B cell (primary cell): ENCODE data around the gene TBCCD1. TPM values are rescaled to one million over a fixed set of nuclear protein-coding genes. Genes with fewer than 3 reads are reported as not detected.

Experiments
- ATAC-seq: fragments of 200-7000 bp; cut with Tn5 transposase; one replicate; pipeline ENCODE4 v1.10.0; 2021; ENCODE audit warnings: low read depth, mild to moderate bottlenecking, moderate number of reproducible peaks, moderate library complexity
- CTCF ChIA-PET: fragments of 350-600 bp; sonication (Branson Sonifier 250); formaldehyde crosslinking; loops from one replicate; lab custom pipeline; 2021; ENCODE audit warnings: antibody characterized with exemption, inconsistent platforms; lab: Charles Lee
- POLR2A ChIA-PET: fragments of 350-600 bp; sonication (Branson Sonifier 250); formaldehyde crosslinking; loops from one replicate; lab custom pipeline; 2021; ENCODE audit warnings: antibody characterized with exemption; lab: Charles Lee
- DNase-seq: peaks from one replicate; pipeline ENCODE4 v3.0.0; 2013
- H2AFZ ChIP-seq: 2 replicates; pipeline ENCODE4 v1.6.1; 2012; ENCODE audit warnings: mild to moderate bottlenecking, low read depth, low read length; ENCODE audit not compliant: insufficient read depth, poor library complexity, severe bottlenecking
- H3K27ac ChIP-seq, 2 donors: 1 replicate in 1 of 2; 2 replicates in 1 of 2; pipeline ENCODE4 v1.5.1; 2012 to 2013; ENCODE audit warnings: low read length in 2 of 2, mild to moderate bottlenecking in 2 of 2, moderate library complexity in 1 of 2
- H3K27me3 ChIP-seq, 4 experiments: fragments of 200-600 bp in 1 of 4; sonication (generic) in 1 of 4; replicated peaks in 1 of 4; 1 replicate in 2 of 4; 2 replicates in 2 of 4; pipeline versions ENCODE4 v1.6.1 to v1.7.0; 2013 to 2016; ENCODE audit warnings: low read length in 3 of 4, mild to moderate bottlenecking in 2 of 4, mixed read lengths in 1 of 4, moderate library complexity in 1 of 4; ENCODE audit not compliant: insufficient read depth in 4 of 4, control insufficient read depth in 3 of 4; ENCODE audit errors: control extremely low read depth in 1 of 4
- H3K36me3 ChIP-seq, 2 experiments: replicated peaks in 1 of 2; 1 replicate in 1 of 2; 2 replicates in 1 of 2; pipeline versions ENCODE4 v1.6.1 to v1.7.1; 2013; ENCODE audit warnings: low read length in 1 of 2; ENCODE audit not compliant: insufficient read depth in 2 of 2, control insufficient read depth in 1 of 2; ENCODE audit errors: control extremely low read depth in 1 of 2, extremely low read depth in 1 of 2
- H3K4me1 ChIP-seq, 2 donors: fragments of 200-600 bp in 1 of 2; sonication (generic) in 1 of 2; 1 replicate in 1 of 2; 2 replicates in 1 of 2; pipeline versions ENCODE4 v1.5.1 to v1.6.1; 2013 to 2017; ENCODE audit warnings: low read length in 2 of 2; ENCODE audit not compliant: control insufficient read depth in 2 of 2, insufficient read depth in 2 of 2
- H3K4me2 ChIP-seq: replicated peaks from 2 replicates; pipeline ENCODE3; 2012; ENCODE audit warnings: mild to moderate bottlenecking, low read depth, low read length; ENCODE audit not compliant: poor library complexity, severe bottlenecking
- H3K4me3 ChIP-seq, 5 experiments: fragments of 200-600 bp in 1 of 5; sonication (generic) in 1 of 5; 1 replicate in 3 of 5; 2 replicates in 2 of 5; pipeline versions ENCODE4 v1.5.1 to v1.7.0; 2011 to 2016; ENCODE audit warnings: low read length in 4 of 5, mild to moderate bottlenecking in 4 of 5, low read depth in 2 of 5, control low read depth in 1 of 5, moderate library complexity in 1 of 5; ENCODE audit not compliant: insufficient read depth in 1 of 5; ENCODE audit errors: control extremely low read depth in 1 of 5, extremely low read depth in 1 of 5
- H3K79me2 ChIP-seq: fragments of 200-600 bp; sonication (generic); one replicate; pipeline ENCODE4 v1.6.0; 2016; ENCODE audit warnings: low read length; ENCODE audit not compliant: control insufficient read depth, insufficient read depth
- H3K9ac ChIP-seq: fragments of 200-600 bp; sonication (generic); 2 replicates; pipeline ENCODE4 v1.6.1; 2017; ENCODE audit warnings: mild to moderate bottlenecking, low read length, moderate library complexity
- H3K9me3 ChIP-seq, 3 donors: one replicate each; pipeline versions ENCODE4 v1.6.1 to v1.7.1; 2013; ENCODE audit warnings: low read length in 2 of 3; ENCODE audit not compliant: control insufficient read depth in 2 of 3, insufficient read depth in 1 of 3; ENCODE audit errors: control extremely low read depth in 1 of 3
- H4K20me1 ChIP-seq: 2 replicates; pipeline ENCODE4 v1.6.0; 2012; ENCODE audit warnings: mild to moderate bottlenecking, low read length; ENCODE audit not compliant: insufficient read depth, control insufficient read depth, poor library complexity, severe bottlenecking
- H3K27ac Mint-ChIP-seq: one replicate; pipeline ENCODE4 v1.8.0; 2021; ENCODE audit warnings: mixed read lengths
- H3K27me3 Mint-ChIP-seq: one replicate; pipeline ENCODE4 v1.8.0; 2021; ENCODE audit warnings: mixed read lengths
- H3K4me1 Mint-ChIP-seq: one replicate; pipeline ENCODE4 v1.8.0; 2021; ENCODE audit warnings: mixed read lengths
- H3K4me3 Mint-ChIP-seq: one replicate; pipeline ENCODE4 v1.8.0; 2021; ENCODE audit warnings: mixed read lengths
- H3K9me3 Mint-ChIP-seq: one replicate; pipeline ENCODE4 v1.8.0; 2022; ENCODE audit warnings: mixed read lengths; ENCODE audit not compliant: insufficient read depth
- CTCF ChIP-seq: fragments of 200-600 bp; IDR thresholded peaks from one replicate; pipeline ENCODE4 v1.8.0; 2022; ENCODE audit warnings: antibody characterized with exemption, mild to moderate bottlenecking
- EZH2 ChIP-seq: IDR thresholded peaks from 2 replicates; pipeline ENCODE4 v1.6.1; 2012; ENCODE audit warnings: borderline replicate concordance, low read depth, mild to moderate bottlenecking, moderate library complexity, low read length; ENCODE audit not compliant: insufficient read depth, poor library complexity, severe bottlenecking
- WGBS: methylation state at CpG from one replicate; pipeline ENCODE4 v1.1.5; 2013; ENCODE audit warnings: missing lambda C conversion rate; ENCODE audit not compliant: insufficient coverage; 5-methylcytosine and 5-hydroxymethylcytosine counted together
- intact Hi-C: fragments of 100-400 bp; cut with micrococcal nuclease; formaldehyde crosslinking; loops from one replicate; pipeline ENCODE4 v1.10.0; 2022
- polyA plus RNA-seq: library from polyadenylated mRNA; depleted of rRNA; stranded (reverse); fragments of >200 nt; gene quantifications from 2 replicates; pipeline ENCODE4 v1.2.3, GENCODE V29; 2012
- total RNA-seq, 2 donors: library from RNA; stranded (reverse); fragments of 120-200 nt in 1 of 2; gene quantifications; 1 replicate in 1 of 2; 2 replicates in 1 of 2; pipeline versions ENCODE4 v1.2.3 to v1.2.4, GENCODE V29; 2013 to 2022

TBCCD1 gene
- total and polyA plus RNA-seq, 2 donors (not counting 1 experiment from before 2014, with no cell fraction given), result 15.9 to 17.3 TPM

GRCh38 chr3:186580785-186581184 is 13.6 kb upstream of the TBCCD1 start:
- no peaks in the 10 kb centered on the region for H4K20me1 ChIP-seq
- intact Hi-C loops, result no loop called here
- peaks cover 7% of the 10 kb centered on the region for H3K79me2 ChIP-seq
- POLR2A ChIA-PET, result no interaction called here
- no peak overlapping the region for H3K27ac Mint-ChIP-seq
- WGBS, result no CpG with 5 or more reads among the region's 3 CpGs
- H2AFZ ChIP-seq, result no peak overlapping the region
- no peaks in the 10 kb centered on the region for H3K27me3 Mint-ChIP-seq
- no peaks in the 10 kb centered on the region for H3K4me1 Mint-ChIP-seq
- no peak overlapping the region for H3K9ac ChIP-seq
- no peak overlapping the region for H3K27ac ChIP-seq
- H3K4me2 ChIP-seq, result no peak overlapping the region
- TF ChIP-seq CTCF (no peak), EZH2 (no peak)
- H3K36me3 ChIP-seq, result peaks cover 59 to 92% of the 10 kb centered on the region in 2 experiments
- no peak overlapping the region for H3K4me3 Mint-ChIP-seq
- no peak for DNase-seq
- H3K4me3 ChIP-seq, result no peak overlapping the region
- no peaks in the 10 kb centered on the region for H3K4me1 ChIP-seq
- H3K9me3 Mint-ChIP-seq, result no peaks in the 10 kb centered on the region
- H3K9me3 ChIP-seq, result no peaks in the 10 kb centered on the region
- no peaks in the 10 kb centered on the region for H3K27me3 ChIP-seq
- CTCF ChIA-PET, result interaction anchor here (1.4 kb wide), 1 partner anchor 10 kb away, joined by 3 read pairs; the partner anchor contains the start of gene DNAJB11
- ATAC-seq, result no peak

- no peak overlapping the region for H3K4me3 Mint-ChIP-seq
- Histone ChIP-seq H3K27ac (no peak overlapping the region), H3K4me2 (no peak overlapping the region)
Measured at GRCh38 chr3:186577521-186577920, 10.4 kb upstream of the TBCCD1 start.

More at GRCh38 chr3:186577521-186577920, 10.4 kb upstream of the TBCCD1 start:
- intact Hi-C loops, result loop anchor here (10.0 kb wide), 1 partner anchor 437 kb away; no protein-coding TSS in a partner anchor
- H3K79me2 ChIP-seq, result peaks cover 36% of the 10 kb centered on the region
- H3K4me1 ChIP-seq, result no peaks in the 10 kb centered on the region
- no peak for ATAC-seq
- no peak overlapping the region for H3K9ac ChIP-seq
- H3K36me3 ChIP-seq, result peaks cover 38 to 82% of the 10 kb centered on the region in 2 experiments
- 60% methylated on average over 1 of the region's 2 CpGs for WGBS
- H3K9me3 ChIP-seq, result no peaks in the 10 kb centered on the region
- ChIA-PET POLR2A (no interaction called here), CTCF (interaction anchor here (0.9 to 1.2 kb wide), 3 partner anchors 37 to 319 kb away, joined by 3 to 4 read pairs (median 3); no protein-coding TSS in a partner anchor)
- Mint-ChIP-seq H3K9me3 (no peaks in the 10 kb centered on the region), H3K4me1 (peaks cover 7% of the 10 kb centered on the region), H3K27ac (no peak overlapping the region), H3K27me3 (no peaks in the 10 kb centered on the region)
- no peak overlapping the region for H2AFZ ChIP-seq
- H3K27me3 ChIP-seq, result no peaks in the 10 kb centered on the region
- H4K20me1 ChIP-seq, result no peaks in the 10 kb centered on the region
- no peak for DNase-seq
- no peak overlapping the region for H3K4me3 ChIP-seq
- TF ChIP-seq CTCF, result no peak
- no peak for TF ChIP-seq EZH2
